ENCODE results near the gene NDFIP2. TPM values are rescaled to one million over a fixed set of nuclear protein-coding genes. Genes with fewer than 3 reads are reported as not detected.

The NDFIP2 gene
- total and polyA plus RNA-seq, 10 of the 15 experiments (the other 5 are each of a cell fraction or from before 2014, with no cell fraction given) = 17.9 to 57.2 (median 30.6) TPM

GRCh38 chr13:79451500-79451962 is 29.4 kb upstream of the NDFIP2 start (continued):
- TF ChIP-seq REST (IDR thresholded peaks at IDR 0.05; ENCODE audit: low read depth, low read length) (no peak), BMI1 (IDR thresholded peaks at IDR 0.05; ENCODE audit: borderline replicate concordance) (0 out of 2 replicates have a peak, but pooled peaks have one; percentile 55), BCL11A (IDR thresholded peaks at IDR 0.05; ENCODE audit: low read depth, low read length) (peak; percentile 76), IRF3 (IDR thresholded peaks at IDR 0.05) (no peak), SUPT20H (IDR thresholded peaks at IDR 0.05; ENCODE audit: borderline replicate concordance, control insufficient read depth, low read depth, low read length) (no peak), EED (IDR thresholded peaks at IDR 0.05; ENCODE audit: low read depth) (peak; percentile 40; the same call in 1 of the 2 replicates), SMAD5 (IDR thresholded peaks at IDR 0.05; ENCODE audit: low read depth) (no peak), ESRRA (IDR thresholded peaks at IDR 0.05; ENCODE audit: low read length) (peak; percentile 96; the same call in 1 of the 2 replicates), EP300 (IDR thresholded peaks at IDR 0.05; ENCODE audit: borderline replicate concordance in 1 of 2, control insufficient read depth in 1 of 2, low read depth in 2 of 2, low read length in 2 of 2) (peak in 1 of 2 experiments; percentile 35; a peak in 1 of 4 replicates), SREBF1 (IDR thresholded peaks at IDR 0.05; ENCODE audit: low read length) (no peak), CREB1 (IDR thresholded peaks at IDR 0.05; ENCODE audit: low read depth) (0 out of 2 replicates have a peak, but pooled peaks have one; percentile 16), MYB (IDR thresholded peaks at IDR 0.05; ENCODE audit: borderline replicate concordance, low read depth, low read length) (no peak), STAT3 (IDR thresholded peaks at IDR 0.05; ENCODE audit: low read depth, low read length) (no peak), HDAC2 (IDR thresholded peaks at IDR 0.05) (no peak), SP1 (IDR thresholded peaks at IDR 0.05; ENCODE audit: low read depth, low read length) (peak; percentile 19), NR2F1 (conservative IDR thresholded peaks at IDR 0.05) (peak; percentile 94), DPF2 (IDR thresholded peaks at IDR 0.05) (peak; percentile 79)
